H54 (cell line): ENCODE results near the gene SLC66A2.
"Not testable (repeated sequence)": the region's sequence is repeated elsewhere in the genome, so short reads cannot be mapped to it uniquely, and the experiment has no call there.

Experiments used
- DNase-seq: peaks from one replicate; pipeline ENCODE4 v3.0.0; 2011; ENCODE audit warnings: low spot score, mixed read lengths; ENCODE audit not compliant: insufficient read length
- FAIRE-seq: peaks from 3 replicates; lab custom pipeline; 2011; peaks lifted over from hg19 to GRCh38; lab: Jason Lieb, UNC
- POLR2A ChIP-seq: IDR thresholded peaks from 2 replicates; pipeline ENCODE4 v1.6.1; 2011; ENCODE audit warnings: low read depth, mild to moderate bottlenecking, low read length

SLC66A2 gene

DNA sequence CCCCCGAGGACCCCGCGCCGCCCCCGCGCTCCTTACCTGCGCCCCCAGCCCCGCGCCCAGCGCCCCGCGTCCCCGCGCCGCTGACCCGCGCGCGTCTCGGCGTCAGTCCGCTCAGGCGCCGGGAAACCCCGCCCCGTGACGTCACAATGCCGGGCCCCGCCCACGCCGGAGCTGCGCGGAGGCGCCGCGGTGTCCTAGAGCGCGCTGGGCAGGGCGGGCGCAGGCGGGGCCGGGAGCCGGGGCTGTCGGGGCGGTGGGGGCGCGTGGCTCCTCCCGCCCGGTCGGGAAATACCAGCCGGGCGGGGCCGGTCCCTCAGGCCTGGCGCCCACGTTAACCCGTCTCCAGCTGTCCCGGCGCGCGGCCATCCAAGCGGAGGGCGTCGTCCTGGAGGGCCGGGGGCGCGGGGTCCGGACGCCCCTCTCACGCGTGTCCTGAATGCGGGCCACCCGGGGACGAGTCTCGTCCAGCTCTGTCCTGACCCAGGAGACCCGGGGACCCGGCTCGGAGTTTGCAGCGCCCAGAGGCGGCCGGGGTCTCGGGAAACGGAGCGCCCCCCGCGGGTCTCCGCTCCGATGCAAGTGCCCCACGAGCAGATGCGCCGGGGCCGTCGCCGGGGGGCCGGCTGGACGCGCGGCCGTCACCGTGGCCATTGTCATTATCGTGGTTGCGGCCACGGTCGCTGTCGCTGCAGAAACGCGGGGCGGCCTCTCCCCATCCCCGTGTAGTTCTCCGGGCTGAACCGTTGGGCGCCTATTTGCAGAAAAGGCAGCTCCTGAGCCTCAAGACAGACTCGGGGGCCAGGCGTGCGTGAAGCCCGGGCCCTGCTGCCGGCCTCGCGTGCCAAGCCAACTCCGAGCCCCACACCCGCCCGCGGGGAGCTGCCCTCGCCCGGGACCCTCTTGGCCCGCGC lies at the start of gene SLC66A2:
TSS of gene SLC66A2 (minus strand) at position 109 of the 911 bp plus-strand sequence. CDS start 727 bp downstream, outside the sequence.
- FAIRE-seq (no peak), DNase-seq (peak; percentile 56)
- TF ChIP-seq POLR2A = no peak

- no peak for TF ChIP-seq POLR2A
- no peak for DNase-seq
- no peak for FAIRE-seq
Measured at GRCh38 chr18:80000877-80001276, 49.4 kb upstream of the SLC66A2 start.

DNA sequence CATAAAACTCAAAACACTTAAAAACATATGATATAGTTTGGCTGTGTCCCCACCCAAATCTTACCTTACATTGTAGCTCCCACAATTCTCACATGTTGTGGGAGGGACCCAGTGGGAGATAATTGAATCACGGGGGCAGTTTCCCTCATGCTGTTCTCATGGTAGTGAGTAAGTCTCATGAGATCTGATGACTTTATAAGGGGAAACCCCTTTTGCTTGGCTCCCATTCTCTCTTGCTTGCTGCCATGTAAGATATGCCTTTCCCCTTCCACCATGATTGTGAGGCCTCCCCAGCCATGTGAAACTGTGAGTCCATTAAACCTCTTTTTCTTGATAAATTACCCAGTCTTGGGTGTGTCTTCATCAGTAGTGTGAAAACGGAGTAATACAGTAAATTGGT lies 48.2 kb upstream of the SLC66A2 start:
- not testable (repeated sequence) for FAIRE-seq, DNase-seq

DNA sequence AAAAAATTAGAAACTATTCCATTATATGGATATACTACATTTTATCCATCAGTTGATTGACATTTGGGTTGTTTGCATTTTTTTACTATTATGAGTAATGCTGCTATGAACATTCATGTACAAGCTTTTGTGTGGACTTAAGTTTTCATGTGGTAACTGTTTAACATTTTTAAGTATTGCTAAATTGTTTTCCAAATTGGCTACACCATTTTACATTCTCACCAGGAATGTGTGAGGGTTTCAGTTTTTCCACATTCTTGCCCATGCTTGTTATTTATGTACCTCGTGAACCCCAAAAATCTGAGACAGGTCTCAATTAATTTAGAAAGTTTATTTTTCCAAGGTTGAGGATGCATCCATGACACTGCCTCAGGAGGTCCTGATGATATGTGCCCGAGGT lies 40.0 kb upstream of the SLC66A2 start:
- no peak for FAIRE-seq
- DNase-seq = no peak
- no peak for TF ChIP-seq POLR2A

DNA sequence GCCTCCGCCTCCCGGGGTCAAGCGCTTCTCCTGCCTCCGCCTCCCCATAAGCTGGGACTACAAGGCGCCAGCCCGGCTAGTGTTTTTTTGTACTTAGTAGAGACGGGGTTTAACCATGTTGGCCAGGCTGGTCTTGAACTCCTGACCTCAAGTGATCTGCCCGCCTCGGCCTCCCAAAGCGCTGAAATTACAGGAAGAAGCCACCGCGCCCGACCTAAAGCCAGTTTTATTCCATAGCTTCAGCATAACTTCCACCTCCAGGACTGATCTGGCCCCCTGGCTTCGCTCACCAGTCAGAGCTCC lies 37.7 kb upstream of the SLC66A2 start:
- TF ChIP-seq POLR2A = no peak
- DNase-seq = no peak
- no peak for FAIRE-seq

GRCh38 chr18:79988451-79989194 lies 37.2 kb upstream of the SLC66A2 start, which contains the start of gene TXNL4A:
TXNL4A (minus strand) TSS chr18:79988563; CDS start chr18:79988392, 171 bp downstream.
- FAIRE-seq = no peak
- TF ChIP-seq POLR2A = peak; percentile 83
- peak; percentile 30 for DNase-seq

DNA sequence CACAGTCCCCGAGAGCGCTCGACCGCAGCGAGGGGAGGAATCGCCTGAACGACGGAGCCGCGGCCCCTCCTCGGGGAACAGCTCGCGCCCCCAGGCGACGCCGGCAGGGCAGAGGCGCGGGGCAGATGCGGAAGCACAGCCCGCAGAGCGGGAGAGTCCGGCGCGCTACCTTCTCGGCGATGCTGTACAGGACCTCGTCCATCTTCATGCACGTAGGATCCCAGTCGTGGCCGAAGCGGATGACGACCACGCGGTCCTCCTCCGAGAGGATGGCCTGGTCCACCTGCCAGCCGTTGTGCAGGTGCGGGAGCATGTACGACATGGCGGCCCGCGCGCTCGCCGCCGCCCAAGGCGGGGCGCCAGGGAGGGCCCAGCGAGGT lies 36.6 kb upstream of the SLC66A2 start:
- FAIRE-seq (no peak), DNase-seq (no peak)
- TF ChIP-seq POLR2A = no peak

DNA sequence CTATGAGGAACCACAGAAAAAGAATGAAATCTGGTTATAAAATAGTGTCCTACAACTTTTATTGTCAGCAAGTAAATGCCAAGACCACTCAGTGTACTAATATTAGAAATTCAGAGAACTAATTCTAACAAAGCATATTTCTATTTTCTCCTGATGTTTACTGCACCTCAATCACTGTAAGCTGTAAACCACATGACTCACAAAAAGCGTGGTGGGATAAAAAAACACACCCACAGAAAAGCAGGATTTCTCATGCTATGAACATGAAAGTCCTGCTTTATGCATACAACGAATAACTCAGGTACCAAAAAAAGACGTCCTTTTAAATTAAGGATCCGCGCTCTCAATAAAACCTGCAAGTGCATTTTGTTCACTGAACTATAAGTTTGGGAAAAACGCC lies 36.1 kb upstream of the SLC66A2 start:
- TF ChIP-seq POLR2A = no peak
- FAIRE-seq (no peak), DNase-seq (no peak)

- FAIRE-seq = no peak
- TF ChIP-seq POLR2A = no peak
- DNase-seq = no peak
Measured at GRCh38 chr18:79986726-79987125, 35.3 kb upstream of the SLC66A2 start.

DNA sequence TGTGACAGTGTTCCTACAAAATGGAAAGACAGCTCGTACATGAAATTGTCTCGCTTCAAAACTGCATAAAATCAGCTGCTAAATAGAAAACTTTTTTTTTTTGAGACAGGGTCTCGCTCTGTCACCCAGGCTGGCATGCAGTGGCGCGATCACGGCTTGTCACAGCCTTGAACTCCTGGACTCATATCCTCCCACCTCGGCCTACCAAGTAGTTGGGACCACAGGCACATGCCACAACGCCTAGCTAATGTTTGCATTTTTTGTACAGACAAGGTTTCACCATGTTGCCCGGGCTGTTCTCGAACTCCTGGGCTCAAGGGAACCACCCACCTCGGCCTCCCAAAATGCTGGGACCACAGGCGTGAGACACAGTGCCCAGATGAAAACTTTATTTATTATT lies 33.7 kb upstream of the SLC66A2 start:
- DNase-seq (no peak), FAIRE-seq (no peak)
- TF ChIP-seq POLR2A = no peak

DNA sequence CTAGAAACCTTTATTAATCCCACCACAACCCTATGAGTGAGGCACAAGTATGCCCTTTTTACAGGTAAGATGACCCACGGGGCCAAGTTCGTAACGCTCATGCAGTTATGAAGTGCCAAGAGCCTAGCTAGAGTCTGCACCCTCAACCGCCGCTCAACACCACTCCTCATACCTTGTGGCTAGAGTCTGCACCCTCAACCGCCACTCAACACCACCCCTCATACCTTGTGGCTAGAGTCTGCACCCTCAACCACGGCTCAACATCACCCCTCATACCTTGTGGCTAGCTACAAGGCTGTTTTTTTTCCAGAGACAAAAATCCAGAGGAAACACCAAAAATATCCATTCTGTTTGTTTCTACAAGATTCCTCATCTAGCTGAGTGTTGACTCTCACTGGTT lies 32.3 kb upstream of the SLC66A2 start:
- no peak for FAIRE-seq
- TF ChIP-seq POLR2A = no peak
- no peak for DNase-seq

DNA sequence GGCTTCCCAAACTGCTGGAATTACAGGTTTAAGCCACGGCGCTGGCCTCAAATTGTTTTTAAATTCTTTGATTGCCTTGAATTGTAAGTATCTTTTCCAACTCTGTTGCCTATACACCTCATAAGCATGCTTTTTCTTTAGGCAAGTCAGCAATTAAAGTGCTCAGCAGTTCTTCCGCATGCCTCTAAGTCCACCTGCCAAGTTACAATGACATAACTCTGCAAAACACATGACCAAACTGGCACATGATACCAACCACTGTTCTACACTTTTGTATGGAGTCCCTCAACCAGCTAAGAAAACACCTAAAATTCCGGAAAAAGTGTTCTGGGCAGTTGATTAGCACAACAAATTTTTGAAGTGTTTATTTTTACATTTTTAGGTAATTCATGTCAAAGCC lies 31.8 kb upstream of the SLC66A2 start:
- no peak for TF ChIP-seq POLR2A
- FAIRE-seq = no peak
- no peak for DNase-seq

- no peak for FAIRE-seq
- TF ChIP-seq POLR2A = no peak
- DNase-seq = no peak
Measured at GRCh38 chr18:79982736-79983135, 31.3 kb upstream of the SLC66A2 start.

- DNase-seq = no peak
- no peak for TF ChIP-seq POLR2A
- FAIRE-seq = no peak
Measured at GRCh38 chr18:79980585-79980984, 29.1 kb upstream of the SLC66A2 start.

DNA sequence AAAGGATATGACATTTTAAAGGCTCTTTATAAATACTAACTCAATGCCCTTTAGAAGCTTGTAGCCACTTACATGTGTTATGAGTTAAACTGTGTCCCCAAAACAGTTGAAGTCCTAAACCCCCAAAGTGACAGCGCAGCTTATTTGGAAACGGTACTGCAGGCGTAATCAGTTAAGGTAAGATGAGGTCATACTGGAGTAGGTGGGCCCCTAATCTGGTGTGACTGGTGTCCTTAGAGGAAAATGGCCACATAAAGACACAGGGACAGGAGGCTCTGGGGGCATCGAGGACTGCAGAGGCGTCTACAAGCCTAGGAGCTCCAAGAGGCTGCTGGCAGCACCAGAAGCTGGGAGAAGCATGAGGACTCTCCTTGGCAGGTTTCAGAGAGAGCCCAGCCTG lies 28.4 kb upstream of the SLC66A2 start:
- DNase-seq = no peak
- no peak for TF ChIP-seq POLR2A
- no peak for FAIRE-seq
